HEK293T (cell line): Measurements from ENCODE around the gene RAB30.

ENCODE experiments used
- ARNT ChIP-seq: fragments of 450-650 bp; IDR thresholded peaks from 2 replicates; pipeline ENCODE4 v1.6.1; 2017; ENCODE audit warnings: mild to moderate bottlenecking
- BHLHE40 ChIP-seq: fragments of 450-650 bp; IDR thresholded peaks from 2 replicates; pipeline ENCODE4 v1.6.1; 2016; ENCODE audit warnings: mild to moderate bottlenecking, moderate library complexity, borderline replicate concordance
- CTBP1 ChIP-seq: fragments of 450-650 bp; IDR thresholded peaks from 2 replicates; pipeline ENCODE4 v1.6.1; 2016; ENCODE audit warnings: borderline replicate concordance
- ELF4 ChIP-seq: fragments of 450-650 bp; IDR thresholded peaks from 2 replicates; pipeline ENCODE4 v1.6.1; 2017; ENCODE audit warnings: antibody characterized with exemption
- FOXA1 ChIP-seq: fragments of 450-650 bp; IDR thresholded peaks from 2 replicates; pipeline ENCODE4 v1.6.1; 2016; ENCODE audit warnings: mild to moderate bottlenecking
- FOXK2 ChIP-seq: fragments of 450-650 bp; IDR thresholded peaks from 2 replicates; pipeline ENCODE4 v1.6.1; 2016; ENCODE audit warnings: mild to moderate bottlenecking
- FOXM1 ChIP-seq: fragments of 450-650 bp; IDR thresholded peaks from 2 replicates; pipeline ENCODE4 v1.6.1; 2017; ENCODE audit warnings: mild to moderate bottlenecking, borderline replicate concordance
- SP1 ChIP-seq: fragments of 450-650 bp; IDR thresholded peaks from 2 replicates; pipeline ENCODE4 v1.6.1; 2017
- SUZ12 ChIP-seq: fragments of 450-650 bp; IDR thresholded peaks from 2 replicates; pipeline ENCODE4 v1.6.1; 2016; ENCODE audit warnings: mild to moderate bottlenecking
- TARDBP ChIP-seq: fragments of 450-650 bp; IDR thresholded peaks from 2 replicates; pipeline ENCODE4 v1.6.1; 2016

DNA sequence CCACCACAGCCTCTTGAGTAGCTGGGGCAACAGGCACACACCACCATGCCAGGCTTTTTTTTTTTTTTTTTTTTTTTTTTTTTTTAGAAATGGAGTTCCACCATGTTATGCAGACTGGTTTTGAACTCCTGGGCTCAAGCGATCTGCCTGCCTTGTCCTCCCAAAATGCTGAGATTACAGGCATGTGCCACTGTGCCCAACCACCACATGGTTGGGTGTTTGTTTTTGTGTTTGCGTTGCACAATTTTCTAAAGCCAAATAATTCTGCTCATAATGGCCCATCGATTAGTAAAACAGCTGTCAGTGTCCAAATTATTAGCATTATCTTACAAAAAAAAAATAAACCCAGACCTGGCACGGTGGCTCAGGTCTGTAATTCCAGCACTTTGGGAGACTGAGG, 104.3 kb downstream of the RAB30 start:
- TF ChIP-seq ARNT (no peak), FOXM1 (no peak), SP1 (no peak), TARDBP (no peak), FOXA1 (no peak), FOXK2 (no peak), CTBP1 (no peak), SUZ12 (no peak), BHLHE40 (no peak), ELF4 (no peak)
